Stimulated activated CD8-positive, alpha-beta memory T cell treated with anti-CD3 and anti-CD28 coated beads, Interleukin-4, amount 100 ng/mL, for 1 hour (primary cell): ENCODE results near the gene ERFE.

Experiments
- DNase-seq, 2 donors: peaks; one replicate each; pipeline ENCODE4 v3.0.0-alpha.2; 2020; ENCODE audit warnings: low read depth in 2 of 2, low spot score in 1 of 2

Gene ERFE

GRCh38 chr2:238152771-238153688 is 5.7 kb upstream of the ERFE start:
- DNase-seq = no peak

- DNase-seq = no peak
These were observed 4.2 kb upstream of the ERFE start for GRCh38 chr2:238154570-238154969.

GRCh38 chr2:238155051-238155760 is 3.6 kb upstream of the ERFE start:
- no peak for DNase-seq

GRCh38 chr2:238155761-238156694 is 2.7 kb upstream of the ERFE start:
- no peak for DNase-seq

- DNase-seq = no peak
These were observed 1.2 kb upstream of the ERFE start for GRCh38 chr2:238157506-238158017.

GRCh38 chr2:238158018-238158508 is 707 bp upstream of the ERFE start:
- no peak for DNase-seq

- DNase-seq = no peak
These were observed 335 bp downstream of the ERFE start for GRCh38 chr2:238159071-238159539.

GRCh38 chr2:238159661-238160205 is 963 bp downstream of the ERFE start:
- DNase-seq = no peak

GRCh38 chr2:238160206-238161129 is 1.7 kb downstream of the ERFE start:
- DNase-seq = no peak

- DNase-seq = no peak
These were observed 2.7 kb downstream of the ERFE start for GRCh38 chr2:238161291-238162051.

- DNase-seq = no peak
These were observed 3.6 kb downstream of the ERFE start for GRCh38 chr2:238162251-238162845.

- no peak for DNase-seq
These were observed 4.2 kb downstream of the ERFE start for GRCh38 chr2:238162846-238163441.

- no peak for DNase-seq
These were observed 4.9 kb downstream of the ERFE start for GRCh38 chr2:238163481-238164198.

GRCh38 chr2:238164906-238165287 is 6.1 kb downstream of the ERFE start:
- no peak for DNase-seq

GRCh38 chr2:238165288-238165921 is 6.6 kb downstream of the ERFE start:
- no peak for DNase-seq
